ENCODE measurements around the gene AAGAB. TPM values are rescaled to one million over a fixed set of nuclear protein-coding genes. Genes with fewer than 3 reads are reported as not detected.

AAGAB gene
- total and polyA plus RNA-seq, 7 donors, result 22.4 to 48.1 (median 34.5) TPM

DNA sequence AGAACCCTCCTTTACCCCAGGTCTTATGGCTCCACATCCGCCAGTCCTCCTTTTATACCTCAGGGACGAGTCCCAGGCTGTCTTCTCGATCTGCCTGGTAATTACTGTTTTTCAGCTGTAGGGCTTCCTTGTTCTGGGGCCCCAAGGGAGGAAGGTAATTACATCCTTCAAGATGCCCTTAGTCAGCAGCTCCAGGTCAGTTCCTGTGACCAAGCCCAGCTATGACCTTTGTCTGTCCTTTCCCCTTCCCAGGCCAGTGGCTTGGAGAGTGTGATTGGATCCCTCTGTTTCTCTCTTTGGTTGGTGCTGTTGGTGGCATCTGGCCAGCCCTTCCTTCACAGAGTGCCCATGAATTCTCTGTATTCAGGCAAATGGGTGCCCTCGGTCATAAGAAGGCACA, 92.6 kb downstream of the AAGAB start:
- peaks cover 5 to 22% (median 11%) of the 10 kb centered on the region in 4 donors for H3K36me3 ChIP-seq
- intact Hi-C loops (cut with DNase I), result no loop called here
- 69 to 82% methylated on average over 4 of the region's 4 CpGs for WGBS, 2 donors
- no peak overlapping the region for H3K4me3 ChIP-seq
- no peaks in the 10 kb centered on the region for H3K27me3 ChIP-seq
- no peaks in the 10 kb centered on the region for H3K9me3 ChIP-seq
- peaks cover 0 to 32% (median 9%) of the 10 kb centered on the region in 4 donors for H3K4me1 ChIP-seq
- no peak overlapping the region for H3K27ac ChIP-seq
- TF ChIP-seq POLR2AphosphoS5 (IDR thresholded peaks at IDR 0.05), result no peak
- peak; percentile 29 for DNase-seq

GRCh38 chr15:67161412-67161811, 93.0 kb downstream of the AAGAB start:
- Histone ChIP-seq H3K27ac (no peak overlapping the region), H3K9me3 (no peaks in the 10 kb centered on the region), H3K4me3 (no peak overlapping the region), H3K36me3 (peaks cover 5 to 18% (median 11%) of the 10 kb centered on the region in 4 donors), H3K4me1 (peaks cover 0 to 29% (median 7%) of the 10 kb centered on the region in 4 donors), H3K27me3 (no peaks in the 10 kb centered on the region)
- intact Hi-C loops (cut with DNase I), result no loop called here
- TF ChIP-seq EP300 (IDR thresholded peaks at IDR 0.05) (no peak), POLR2AphosphoS5 (IDR thresholded peaks at IDR 0.05) (no peak), POLR2A (IDR thresholded peaks at IDR 0.05) (no peak), CTCF (IDR thresholded peaks at IDR 0.05) (no peak)
- WGBS, 2 donors, result 95% methylated on average over 5 of the region's 5 CpGs
- DNase-seq, result peak; percentile 18

DNA sequence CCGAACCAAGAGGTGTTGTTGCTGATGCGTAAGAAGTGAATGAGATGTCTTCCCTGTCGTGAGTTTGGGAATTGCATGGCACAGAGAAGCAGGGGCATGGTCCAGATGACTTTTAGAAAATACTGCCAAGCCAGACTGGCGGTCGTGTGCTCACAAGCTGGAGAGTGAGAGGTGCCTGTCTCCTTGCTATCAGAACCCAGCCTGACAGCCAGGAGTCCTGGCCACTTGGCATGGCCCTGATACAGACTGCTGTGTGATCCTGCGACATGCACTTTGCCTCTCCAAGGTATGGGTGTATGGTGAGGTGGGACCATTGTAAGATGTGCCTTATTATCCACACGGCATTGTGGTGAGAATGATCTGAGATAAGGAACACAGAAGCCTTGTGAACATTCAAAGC, 96.1 kb downstream of the AAGAB start:
- WGBS, 2 donors, result 84 to 86% methylated on average over 7 of the region's 7 CpGs
- H3K27ac ChIP-seq, result no peak overlapping the region
- intact Hi-C loops (cut with DNase I), result no loop called here
- H3K27me3 ChIP-seq, result no peaks in the 10 kb centered on the region
- TF ChIP-seq POLR2A (IDR thresholded peaks at IDR 0.05) (no peak), EP300 (IDR thresholded peaks at IDR 0.05) (no peak), POLR2AphosphoS5 (IDR thresholded peaks at IDR 0.05) (no peak), CTCF (IDR thresholded peaks at IDR 0.05) (no peak)
- peaks cover 0 to 24% (median 7%) of the 10 kb centered on the region in 4 donors for H3K4me1 ChIP-seq
- peak; percentile 49 for DNase-seq
- no peaks in the 10 kb centered on the region for H3K36me3 ChIP-seq
- no peak overlapping the region for H3K4me3 ChIP-seq
- H3K9me3 ChIP-seq, result no peaks in the 10 kb centered on the region

- intact Hi-C loops (cut with DNase I), result no loop called here
- Histone ChIP-seq H3K4me3 (no peak overlapping the region), H3K27ac (no peak overlapping the region), H3K4me1 (peaks cover 0 to 24% (median 7%) of the 10 kb centered on the region in 4 donors), H3K36me3 (no peaks in the 10 kb centered on the region), H3K9me3 (no peaks in the 10 kb centered on the region), H3K27me3 (no peaks in the 10 kb centered on the region)
- WGBS, 2 donors, result 76 to 90% methylated on average over 8 of the region's 8 CpGs
- no peak for TF ChIP-seq EP300 (IDR thresholded peaks at IDR 0.05)
- DNase-seq, result peak; percentile 36
Observed at GRCh38 chr15:67157521-67158252, 96.8 kb downstream of the AAGAB start.

DNA sequence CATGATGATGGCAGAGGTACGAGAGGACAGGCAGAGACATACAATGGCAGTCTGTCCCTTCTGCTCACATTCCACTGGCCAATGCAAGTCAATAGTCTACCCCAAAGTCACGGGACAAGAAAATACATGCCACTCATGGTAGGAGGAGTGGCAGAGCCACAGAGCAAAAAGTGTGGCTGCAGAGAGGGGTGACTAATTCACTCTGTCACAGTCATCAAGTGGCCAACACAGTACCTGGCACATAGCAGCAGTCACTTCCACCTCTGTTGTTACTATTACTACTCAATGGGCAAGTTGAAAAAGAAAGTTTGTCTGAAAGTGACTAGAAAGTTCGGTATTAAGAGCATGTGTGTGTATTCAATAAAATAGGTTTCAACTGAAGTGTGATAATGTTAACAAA, 97.6 kb downstream of the AAGAB start:
- Histone ChIP-seq H3K36me3 (no peaks in the 10 kb centered on the region), H3K4me1 (peaks cover 0 to 17% (median 7%) of the 10 kb centered on the region in 4 donors), H3K27me3 (no peaks in the 10 kb centered on the region), H3K9me3 (no peaks in the 10 kb centered on the region), H3K27ac (no peak overlapping the region), H3K4me3 (no peak overlapping the region)
- intact Hi-C loops (cut with DNase I), result no loop called here
- no peak for DNase-seq
- TF ChIP-seq CTCF (IDR thresholded peaks at IDR 0.05) (no peak), EP300 (IDR thresholded peaks at IDR 0.05) (no peak), POLR2A (IDR thresholded peaks at IDR 0.05) (no peak), POLR2AphosphoS5 (IDR thresholded peaks at IDR 0.05) (no peak)
- 96 to 97% methylated on average over 3 of the region's 3 CpGs for WGBS, 2 donors

- Histone ChIP-seq H3K27ac (no peak overlapping the region), H3K27me3 (no peaks in the 10 kb centered on the region), H3K4me1 (peaks cover 0 to 13% (median 6%) of the 10 kb centered on the region in 4 donors), H3K36me3 (no peaks in the 10 kb centered on the region), H3K4me3 (no peak overlapping the region), H3K9me3 (no peaks in the 10 kb centered on the region)
- TF ChIP-seq CTCF (IDR thresholded peaks at IDR 0.05), result no peak
- no peak for TF ChIP-seq EP300 (IDR thresholded peaks at IDR 0.05)
- TF ChIP-seq POLR2A (IDR thresholded peaks at IDR 0.05), result no peak
- TF ChIP-seq POLR2AphosphoS5 (IDR thresholded peaks at IDR 0.05), result no peak
- DNase-seq, result no peak
- WGBS, 2 donors, result 98% methylated on average over 2 of the region's 2 CpGs
- intact Hi-C loops (cut with DNase I), result no loop called here
Observed at GRCh38 chr15:67156426-67156825, 98.0 kb downstream of the AAGAB start.
